ENCODE results near the gene LDLR.
"Not testable (repeated sequence)": the region's sequence is repeated elsewhere in the genome, so short reads cannot be mapped to it uniquely, and the experiment has no call there.

The LDLR gene

GRCh38 chr19:11180346-11180745, 91.1 kb downstream of the LDLR start:
- no peak for DNase-seq (ENCODE audit: low read depth)
- no peak for TF ChIP-seq CTCF (IDR thresholded peaks at IDR 0.05; ENCODE audit: control insufficient read depth, extremely low read depth, insufficient read depth)
- H3K4me3 ChIP-seq (ENCODE audit: low read depth, low read length): no peak overlapping the region

- H3K4me3 ChIP-seq (ENCODE audit: low read depth, low read length); DNase-seq (ENCODE audit: low read depth): not testable (repeated sequence)
Measured at GRCh38 chr19:11180975-11181374, 91.7 kb downstream of the LDLR start.

GRCh38 chr19:11181488-11181887, 92.2 kb downstream of the LDLR start:
- H3K4me3 ChIP-seq (ENCODE audit: low read depth, low read length): no peak overlapping the region
- TF ChIP-seq CTCF (IDR thresholded peaks at IDR 0.05; ENCODE audit: control insufficient read depth, extremely low read depth, insufficient read depth): no peak
- no peak for DNase-seq (ENCODE audit: low read depth)
